ENCODE data around the gene ENAM.
"Not testable (repeated sequence)": the region's sequence is repeated elsewhere in the genome, so short reads cannot be mapped to it uniquely, and the experiment has no call there.

Gene ENAM

DNA sequence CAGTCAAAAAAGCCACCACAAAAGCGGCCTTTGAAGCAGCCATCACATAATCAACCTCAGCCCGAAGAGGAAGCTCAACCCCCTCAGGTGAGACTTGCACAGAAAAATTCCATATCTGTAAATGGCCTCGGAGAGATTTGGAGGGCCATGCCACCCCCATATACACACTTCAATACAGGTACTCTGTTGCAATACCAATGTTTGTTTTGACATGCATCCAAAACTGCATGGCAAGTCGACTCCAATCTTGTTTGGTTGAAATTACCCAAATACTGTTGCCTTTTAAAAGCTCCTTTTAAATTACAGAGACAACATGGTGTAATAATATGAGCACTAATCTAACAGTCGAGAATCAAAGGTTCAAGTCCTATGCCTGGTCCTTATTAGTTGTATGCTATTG lies 5.9 kb downstream of the ENAM start:
- no peak overlapping the region for H3K4me3 ChIP-seq (ENCODE audit: low read depth, low read length)
- no peak for DNase-seq (ENCODE audit: low read depth)
- TF ChIP-seq, protein P1, sequence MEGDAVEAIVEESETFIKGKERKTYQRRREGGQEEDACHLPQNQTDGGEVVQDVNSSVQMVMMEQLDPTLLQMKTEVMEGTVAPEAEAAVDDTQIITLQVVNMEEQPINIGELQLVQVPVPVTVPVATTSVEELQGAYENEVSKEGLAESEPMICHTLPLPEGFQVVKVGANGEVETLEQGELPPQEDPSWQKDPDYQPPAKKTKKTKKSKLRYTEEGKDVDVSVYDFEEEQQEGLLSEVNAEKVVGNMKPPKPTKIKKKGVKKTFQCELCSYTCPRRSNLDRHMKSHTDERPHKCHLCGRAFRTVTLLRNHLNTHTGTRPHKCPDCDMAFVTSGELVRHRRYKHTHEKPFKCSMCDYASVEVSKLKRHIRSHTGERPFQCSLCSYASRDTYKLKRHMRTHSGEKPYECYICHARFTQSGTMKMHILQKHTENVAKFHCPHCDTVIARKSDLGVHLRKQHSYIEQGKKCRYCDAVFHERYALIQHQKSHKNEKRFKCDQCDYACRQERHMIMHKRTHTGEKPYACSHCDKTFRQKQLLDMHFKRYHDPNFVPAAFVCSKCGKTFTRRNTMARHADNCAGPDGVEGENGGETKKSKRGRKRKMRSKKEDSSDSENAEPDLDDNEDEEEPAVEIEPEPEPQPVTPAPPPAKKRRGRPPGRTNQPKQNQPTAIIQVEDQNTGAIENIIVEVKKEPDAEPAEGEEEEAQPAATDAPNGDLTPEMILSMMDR (IDR thresholded peaks at IDR 0.05; ENCODE audit: insufficient read depth, low read depth, low read length, missing control alignments) = no peak

DNA sequence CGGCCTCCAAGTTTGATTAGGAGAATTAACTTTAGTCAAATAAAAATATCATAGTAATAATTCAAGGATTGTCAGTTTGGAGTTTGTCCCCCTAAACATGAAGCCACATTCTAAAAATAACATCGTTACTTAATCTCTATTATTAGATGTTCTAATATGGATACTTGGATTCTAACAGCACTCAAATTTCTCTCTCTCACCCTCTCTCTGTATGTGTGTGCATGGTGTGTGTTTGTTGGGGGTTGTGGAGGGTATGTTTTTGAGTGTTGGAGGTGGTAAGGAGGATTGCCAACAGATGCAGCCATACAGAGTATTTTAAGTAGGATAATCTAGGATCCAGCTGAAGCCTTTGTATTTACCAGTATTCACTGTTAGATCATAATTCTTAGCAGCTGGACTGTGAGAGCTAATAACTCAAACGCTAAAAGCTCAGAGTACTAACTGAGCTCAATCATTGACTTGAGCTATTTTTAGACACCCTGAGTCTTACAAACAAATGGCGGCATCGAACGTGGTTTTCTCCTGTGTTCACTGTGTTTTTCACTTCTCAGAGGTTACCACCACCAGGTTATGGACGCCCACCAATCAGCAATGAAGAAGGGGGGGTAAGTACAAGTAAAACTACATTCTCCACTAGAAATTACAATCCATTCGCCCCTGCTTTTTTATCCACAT lies 8.8 kb downstream of the ENAM start:
- TF ChIP-seq, protein P1 (IDR thresholded peaks at IDR 0.05; ENCODE audit: insufficient read depth, low read depth, low read length, missing control alignments) = no peak
- no peak for DNase-seq (ENCODE audit: low read depth)
- H3K4me3 ChIP-seq (ENCODE audit: low read depth, low read length) = no peak overlapping the region

DNA sequence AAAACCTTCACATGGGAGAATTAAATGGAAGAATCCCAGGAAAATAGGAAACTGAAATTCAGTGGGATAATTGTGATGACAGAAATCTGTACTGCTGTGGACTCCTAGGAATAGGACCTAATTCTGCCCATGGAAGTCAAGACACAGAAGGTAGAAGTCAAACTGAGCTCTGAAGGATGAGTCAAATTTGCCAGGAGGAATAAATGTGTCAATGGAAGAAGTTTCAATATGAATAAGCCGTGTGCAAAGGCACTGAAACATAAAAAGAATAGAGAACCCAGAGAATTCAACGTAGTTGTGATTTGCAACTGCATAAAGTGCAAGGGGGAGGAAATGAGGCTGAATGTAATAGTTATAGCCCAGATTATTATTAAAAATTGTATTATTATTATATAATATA lies 11.6 kb downstream of the ENAM start:
- TF ChIP-seq, protein P1 (IDR thresholded peaks at IDR 0.05; ENCODE audit: insufficient read depth, low read depth, low read length, missing control alignments) = no peak
- no peak for DNase-seq (ENCODE audit: low read depth)
- H3K4me3 ChIP-seq (ENCODE audit: low read depth, low read length) = no peak overlapping the region

DNA sequence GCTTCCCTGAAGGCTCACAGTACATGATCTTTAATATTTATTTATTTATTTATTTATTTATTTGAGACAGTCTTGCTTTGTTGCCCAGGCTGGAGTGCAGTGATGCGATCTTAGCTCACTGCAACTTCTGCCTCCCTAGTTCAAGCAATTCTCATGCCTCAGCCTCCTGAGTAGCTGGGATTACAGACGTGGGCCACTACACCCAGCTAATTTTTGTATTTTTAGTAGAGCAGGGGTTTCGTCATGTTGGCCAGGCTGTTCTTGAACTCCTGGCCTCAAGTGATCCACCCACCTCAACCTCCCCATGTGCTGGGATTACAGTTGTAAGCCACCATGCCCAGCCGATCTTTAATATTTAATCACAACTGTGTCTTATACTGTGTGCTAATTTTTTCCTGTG lies 22.2 kb downstream of the ENAM start:
- DNase-seq (ENCODE audit: low read depth) = not testable (repeated sequence)

DNA sequence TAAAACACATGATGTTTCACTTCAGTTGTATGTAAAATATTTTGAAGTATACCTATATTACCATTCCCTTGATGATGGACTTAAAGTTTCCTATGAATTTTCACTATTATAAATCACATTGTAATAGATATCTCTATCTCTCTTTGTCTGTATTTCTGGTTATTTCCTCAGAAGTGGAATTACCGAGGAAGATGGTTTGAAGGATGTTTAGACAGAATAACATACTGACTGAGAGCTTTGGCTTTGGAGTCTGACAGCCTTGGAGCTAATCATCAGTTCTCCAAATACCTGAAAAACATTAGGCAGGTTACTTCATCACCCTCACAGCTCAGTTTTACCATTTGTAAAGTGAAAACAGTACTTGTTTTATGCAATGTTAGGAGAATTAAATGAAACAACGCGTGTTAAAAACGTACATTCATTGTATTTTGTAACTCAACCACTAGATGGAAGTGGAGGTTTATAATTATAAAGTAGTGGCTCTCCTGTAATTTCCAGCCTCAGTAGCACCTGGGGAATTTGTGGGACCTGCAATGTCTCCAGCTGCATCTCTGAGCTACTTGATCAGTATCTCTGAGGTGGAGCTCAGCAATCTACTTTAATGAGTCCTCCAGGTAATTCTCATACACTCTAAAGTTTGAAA lies 23.4 kb downstream of the ENAM start:
- peak; percentile 49 for DNase-seq (ENCODE audit: low read depth)
- TF ChIP-seq, protein P1 (IDR thresholded peaks at IDR 0.05; ENCODE audit: insufficient read depth, low read depth, low read length, missing control alignments) = peak; percentile 39
- H3K4me3 ChIP-seq (ENCODE audit: low read depth, low read length) = no peak overlapping the region

More for the DNA sequence above, 22.2 kb downstream of the ENAM start:
- not testable (repeated sequence) for H3K4me3 ChIP-seq (ENCODE audit: low read depth, low read length)

DNA sequence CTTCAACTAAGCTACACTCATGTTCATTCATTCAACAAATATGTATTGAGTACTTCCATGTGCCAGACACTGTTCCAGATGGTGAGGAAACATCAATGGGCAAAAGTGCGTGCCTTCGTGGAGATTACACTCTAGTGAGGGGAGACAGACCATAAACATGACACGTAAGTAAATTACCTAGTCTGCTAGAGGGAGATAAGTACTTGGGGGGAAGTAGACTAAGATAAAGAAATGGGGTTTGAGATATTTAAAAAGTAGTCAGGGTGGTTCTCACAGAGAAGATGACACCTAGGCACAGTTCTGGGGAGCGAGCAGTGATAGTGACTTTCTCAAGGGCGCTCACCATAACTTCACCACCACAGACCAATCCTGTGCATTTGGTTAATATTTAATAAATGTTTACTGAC lies 26.1 kb downstream of the ENAM start:
- TF ChIP-seq, protein P1 (IDR thresholded peaks at IDR 0.05; ENCODE audit: insufficient read depth, low read depth, low read length, missing control alignments) = no peak
- H3K4me3 ChIP-seq (ENCODE audit: low read depth, low read length) = no peak overlapping the region
- no peak for DNase-seq (ENCODE audit: low read depth)

DNA sequence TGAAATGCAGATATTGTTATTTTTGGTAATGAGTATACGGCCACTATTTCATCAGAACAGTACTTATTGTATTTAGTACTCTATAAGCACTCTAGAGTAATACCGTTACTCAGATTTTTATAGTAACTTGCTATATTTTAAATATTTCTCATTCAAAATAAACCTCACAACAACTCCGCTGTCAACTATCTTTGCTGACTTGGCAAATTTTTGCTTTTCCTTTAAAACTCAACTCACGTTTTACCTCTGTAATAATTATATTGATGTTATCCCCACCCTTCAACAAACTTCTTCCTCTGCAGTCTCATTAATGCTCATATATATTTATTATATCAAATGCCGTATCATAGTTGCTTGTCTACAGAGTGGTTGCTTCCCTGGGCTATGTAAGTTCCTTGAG lies 28.8 kb downstream of the ENAM start:
- no peak for DNase-seq (ENCODE audit: low read depth)
- TF ChIP-seq, protein P1 (IDR thresholded peaks at IDR 0.05; ENCODE audit: insufficient read depth, low read depth, low read length, missing control alignments) = no peak
- H3K4me3 ChIP-seq (ENCODE audit: low read depth, low read length) = no peak overlapping the region
